ENCODE results near the gene SMOC1. TPM values are rescaled to one million over a fixed set of nuclear protein-coding genes. Genes with fewer than 3 reads are reported as not detected.

SMOC1 gene
- total RNA-seq, 3 donors from 2014 or later = 0.30 TPM; not detected in 2

GRCh38 chr14:70043001-70043400 is 163.8 kb downstream of the SMOC1 start:
- DNase-seq = no peak
- no peaks in the 10 kb centered on the region for H3K9me3 Mint-ChIP-seq
- H3K27me3 Mint-ChIP-seq (ENCODE audit: low read depth) = peaks cover 22% of the 10 kb centered on the region
- no peaks in the 10 kb centered on the region for H3K36me3 Mint-ChIP-seq (ENCODE audit: insufficient read depth)
- no peaks in the 10 kb centered on the region for H3K4me1 Mint-ChIP-seq (ENCODE audit: low read depth)
- no peak overlapping the region for H3K4me3 Mint-ChIP-seq
- no peak for ATAC-seq

GRCh38 chr14:70045310-70045709 is 166.1 kb downstream of the SMOC1 start:
- H3K4me1 Mint-ChIP-seq (ENCODE audit: low read depth) = no peaks in the 10 kb centered on the region
- no peak overlapping the region for H3K4me3 Mint-ChIP-seq
- DNase-seq (no peak), ATAC-seq (no peak)
- no peaks in the 10 kb centered on the region for H3K9me3 Mint-ChIP-seq
- peaks cover 16% of the 10 kb centered on the region for H3K27me3 Mint-ChIP-seq (ENCODE audit: low read depth)
- no peaks in the 10 kb centered on the region for H3K36me3 Mint-ChIP-seq (ENCODE audit: insufficient read depth)

GRCh38 chr14:70045844-70046535 is 166.8 kb downstream of the SMOC1 start:
- Mint-ChIP-seq H3K9me3 (no peaks in the 10 kb centered on the region), H3K4me1 (ENCODE audit: low read depth) (no peaks in the 10 kb centered on the region), H3K4me3 (no peak overlapping the region), H3K27me3 (ENCODE audit: low read depth) (peaks cover 14% of the 10 kb centered on the region), H3K36me3 (ENCODE audit: insufficient read depth) (no peaks in the 10 kb centered on the region)
- DNase-seq (no peak), ATAC-seq (no peak)

GRCh38 chr14:70047598-70048312 is 168.5 kb downstream of the SMOC1 start:
- Mint-ChIP-seq H3K36me3 (ENCODE audit: insufficient read depth) (no peaks in the 10 kb centered on the region), H3K4me3 (no peak overlapping the region), H3K4me1 (ENCODE audit: low read depth) (peaks cover 3% of the 10 kb centered on the region), H3K9me3 (no peaks in the 10 kb centered on the region), H3K27me3 (ENCODE audit: low read depth) (peaks cover 10% of the 10 kb centered on the region)
- ATAC-seq = no peak
- DNase-seq = no peak

GRCh38 chr14:70048313-70048654 is 169.1 kb downstream of the SMOC1 start:
- ATAC-seq = no peak
- Mint-ChIP-seq H3K4me3 (no peak overlapping the region), H3K27me3 (ENCODE audit: low read depth) (peaks cover 7% of the 10 kb centered on the region), H3K9me3 (no peaks in the 10 kb centered on the region), H3K36me3 (ENCODE audit: insufficient read depth) (no peaks in the 10 kb centered on the region), H3K4me1 (ENCODE audit: low read depth) (peaks cover 3% of the 10 kb centered on the region)
- DNase-seq = no peak

- ATAC-seq = no peak
- Mint-ChIP-seq H3K36me3 (ENCODE audit: insufficient read depth) (no peaks in the 10 kb centered on the region), H3K4me1 (ENCODE audit: low read depth) (peaks cover 3% of the 10 kb centered on the region), H3K4me3 (no peak overlapping the region), H3K27me3 (ENCODE audit: low read depth) (peaks cover 5% of the 10 kb centered on the region), H3K9me3 (no peaks in the 10 kb centered on the region)
- no peak for DNase-seq
These were observed 170.4 kb downstream of the SMOC1 start for GRCh38 chr14:70049605-70050004.

- no peak overlapping the region for H3K4me3 Mint-ChIP-seq
- DNase-seq = no peak
- no peaks in the 10 kb centered on the region for H3K36me3 Mint-ChIP-seq (ENCODE audit: insufficient read depth)
- H3K27me3 Mint-ChIP-seq (ENCODE audit: low read depth) = peaks cover 5% of the 10 kb centered on the region
- H3K9me3 Mint-ChIP-seq = no peaks in the 10 kb centered on the region
- no peak for ATAC-seq
- H3K4me1 Mint-ChIP-seq (ENCODE audit: low read depth) = peaks cover 3% of the 10 kb centered on the region
These were observed 170.9 kb downstream of the SMOC1 start for GRCh38 chr14:70050136-70050535.

GRCh38 chr14:70052990-70053389 is 173.8 kb downstream of the SMOC1 start:
- no peak for DNase-seq
- Mint-ChIP-seq H3K4me3 (no peak overlapping the region), H3K9me3 (no peaks in the 10 kb centered on the region), H3K27me3 (ENCODE audit: low read depth) (peaks cover 12% of the 10 kb centered on the region), H3K4me1 (ENCODE audit: low read depth) (peaks cover 3% of the 10 kb centered on the region), H3K36me3 (ENCODE audit: insufficient read depth) (no peaks in the 10 kb centered on the region)
- no peak for ATAC-seq

GRCh38 chr14:70057519-70058136 is 178.4 kb downstream of the SMOC1 start:
- H3K4me1 Mint-ChIP-seq (ENCODE audit: low read depth) = no peaks in the 10 kb centered on the region
- no peaks in the 10 kb centered on the region for H3K36me3 Mint-ChIP-seq (ENCODE audit: insufficient read depth)
- H3K4me3 Mint-ChIP-seq = no peak overlapping the region
- DNase-seq (no peak), ATAC-seq (no peak)
- H3K9me3 Mint-ChIP-seq = no peaks in the 10 kb centered on the region
- peaks cover 11% of the 10 kb centered on the region for H3K27me3 Mint-ChIP-seq (ENCODE audit: low read depth)

GRCh38 chr14:70059545-70059944 is 180.3 kb downstream of the SMOC1 start:
- peaks cover 22% of the 10 kb centered on the region for H3K27me3 Mint-ChIP-seq (ENCODE audit: low read depth)
- no peaks in the 10 kb centered on the region for H3K9me3 Mint-ChIP-seq
- H3K36me3 Mint-ChIP-seq (ENCODE audit: insufficient read depth) = no peaks in the 10 kb centered on the region
- H3K4me3 Mint-ChIP-seq = no peak overlapping the region
- no peak for DNase-seq
- no peaks in the 10 kb centered on the region for H3K4me1 Mint-ChIP-seq (ENCODE audit: low read depth)
- ATAC-seq = no peak

- DNase-seq (no peak), ATAC-seq (no peak)
- H3K36me3 Mint-ChIP-seq (ENCODE audit: insufficient read depth) = no peaks in the 10 kb centered on the region
- H3K27me3 Mint-ChIP-seq (ENCODE audit: low read depth) = peaks cover 22% of the 10 kb centered on the region
- no peaks in the 10 kb centered on the region for H3K4me1 Mint-ChIP-seq (ENCODE audit: low read depth)
- no peak overlapping the region for H3K4me3 Mint-ChIP-seq
- no peaks in the 10 kb centered on the region for H3K9me3 Mint-ChIP-seq
These were observed 181.9 kb downstream of the SMOC1 start for GRCh38 chr14:70061108-70061507.

- Mint-ChIP-seq H3K4me3 (no peak overlapping the region), H3K9me3 (no peaks in the 10 kb centered on the region), H3K4me1 (ENCODE audit: low read depth) (no peaks in the 10 kb centered on the region), H3K27me3 (ENCODE audit: low read depth) (peaks cover 15% of the 10 kb centered on the region), H3K36me3 (ENCODE audit: insufficient read depth) (no peaks in the 10 kb centered on the region)
- DNase-seq (no peak), ATAC-seq (no peak)
These were observed 185.1 kb downstream of the SMOC1 start for GRCh38 chr14:70064136-70064865.

GRCh38 chr14:70067810-70068209 is 188.6 kb downstream of the SMOC1 start:
- H3K9me3 Mint-ChIP-seq = no peaks in the 10 kb centered on the region
- no peak for ATAC-seq
- no peaks in the 10 kb centered on the region for H3K36me3 Mint-ChIP-seq (ENCODE audit: insufficient read depth)
- no peak overlapping the region for H3K4me3 Mint-ChIP-seq
- DNase-seq = no peak
- no peaks in the 10 kb centered on the region for H3K4me1 Mint-ChIP-seq (ENCODE audit: low read depth)
- H3K27me3 Mint-ChIP-seq (ENCODE audit: low read depth) = peaks cover 14% of the 10 kb centered on the region

GRCh38 chr14:70069186-70069585 is 190.0 kb downstream of the SMOC1 start:
- Mint-ChIP-seq H3K36me3 (ENCODE audit: insufficient read depth) (no peaks in the 10 kb centered on the region), H3K27me3 (ENCODE audit: low read depth) (peaks cover 4% of the 10 kb centered on the region)

More at GRCh38 chr14:70069186-70069585, 190.0 kb downstream of the SMOC1 start:
- H3K9me3 Mint-ChIP-seq = no peaks in the 10 kb centered on the region
- ATAC-seq (no peak), DNase-seq (no peak)
- no peak overlapping the region for H3K4me3 Mint-ChIP-seq
- H3K4me1 Mint-ChIP-seq (ENCODE audit: low read depth) = no peaks in the 10 kb centered on the region
